Suppressor macrophage treated with lipopolysaccharide for 4 hours (primary cell): ENCODE measurements around the gene TMOD1.
A peak's percentile ranks its signal among the peaks of the same experiment; 100 is the strongest.

Experiments
- DNase-seq: peaks from one replicate; pipeline ENCODE4 v3.0.0-alpha.2; 2020

TMOD1 gene

DNA sequence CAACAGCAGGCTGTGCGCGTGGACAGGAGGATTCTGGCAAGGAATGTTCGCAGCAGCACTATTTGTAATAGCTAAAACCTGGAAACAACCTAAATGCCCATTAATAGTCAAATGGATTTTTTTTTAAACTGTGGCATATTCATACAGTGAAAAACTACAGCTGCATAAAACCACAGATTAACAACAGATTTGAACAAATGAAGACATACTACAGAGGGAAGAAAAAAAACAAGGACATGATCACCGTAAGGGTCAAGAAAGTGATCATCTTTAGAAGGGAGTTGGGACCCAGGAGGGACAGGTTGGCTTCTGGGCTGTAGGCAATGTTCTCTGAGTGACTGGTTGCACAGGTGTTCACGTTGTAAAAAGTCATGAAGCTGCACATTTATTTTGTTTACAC lies 1.2 kb upstream of the TMOD1 start:
- no peak for DNase-seq

- DNase-seq, result no peak
Observed at GRCh38 chr9:97500765-97501176, 695 bp upstream of the TMOD1 start.

DNA sequence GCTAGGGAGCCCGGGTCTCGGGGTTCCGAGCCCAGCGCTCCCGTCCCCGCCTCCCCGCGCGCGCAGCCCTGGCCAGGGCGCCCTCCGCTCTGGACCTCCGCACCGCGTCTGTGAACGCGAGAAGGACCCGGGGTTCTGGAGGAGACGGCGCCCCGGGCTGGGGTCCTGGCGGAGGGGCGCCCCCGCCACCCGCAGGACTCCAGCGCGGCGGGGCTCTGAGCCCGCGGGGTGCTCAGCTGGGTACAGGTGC lies 431 bp downstream of the TMOD1 start:
- no peak for DNase-seq

GRCh38 chr9:97502222-97502983 lies 937 bp downstream of the TMOD1 start:
- no peak for DNase-seq

DNA sequence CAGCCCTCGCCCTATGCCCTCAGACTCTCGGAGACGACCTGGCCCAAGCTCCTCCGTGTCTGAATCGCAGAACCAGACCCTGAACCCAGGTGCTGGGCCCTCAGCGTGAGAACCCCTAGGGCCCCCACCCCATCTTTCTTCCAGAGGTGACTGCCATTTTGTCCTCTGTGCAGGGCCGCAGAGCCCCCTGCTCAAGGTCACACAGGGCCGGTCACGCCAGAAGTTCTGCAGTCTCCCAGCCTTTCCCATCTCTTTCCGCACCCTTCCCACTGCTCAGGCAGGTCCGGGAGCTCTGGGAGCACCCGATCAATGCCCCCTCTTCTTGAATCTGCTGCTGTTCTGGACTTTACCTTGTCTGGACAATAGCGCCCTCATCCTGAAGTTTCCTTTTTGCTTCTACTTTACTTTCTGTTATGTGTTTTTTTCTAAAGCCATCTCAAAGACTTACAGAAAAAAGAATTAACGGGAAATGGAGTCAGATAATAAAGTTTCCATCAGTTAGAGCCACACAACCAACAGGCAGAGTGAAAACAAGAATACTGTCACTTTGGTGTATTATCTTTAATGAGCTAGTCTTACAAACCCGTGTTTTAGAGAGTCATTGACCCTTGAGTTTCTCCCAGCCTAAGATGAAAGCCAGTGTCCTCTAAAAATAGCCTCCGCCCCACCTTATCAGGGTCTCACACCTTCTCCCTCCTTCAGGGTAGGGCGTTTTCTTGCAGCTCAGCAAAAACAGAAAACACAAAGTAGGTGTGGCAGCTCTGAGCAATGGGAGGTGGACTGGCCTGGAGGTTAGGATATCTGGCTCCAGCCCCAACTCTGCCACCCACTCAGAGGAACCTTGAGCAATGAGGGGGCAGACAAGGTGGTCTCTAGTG lies 1.8 kb downstream of the TMOD1 start:
- DNase-seq, result no peak

DNA sequence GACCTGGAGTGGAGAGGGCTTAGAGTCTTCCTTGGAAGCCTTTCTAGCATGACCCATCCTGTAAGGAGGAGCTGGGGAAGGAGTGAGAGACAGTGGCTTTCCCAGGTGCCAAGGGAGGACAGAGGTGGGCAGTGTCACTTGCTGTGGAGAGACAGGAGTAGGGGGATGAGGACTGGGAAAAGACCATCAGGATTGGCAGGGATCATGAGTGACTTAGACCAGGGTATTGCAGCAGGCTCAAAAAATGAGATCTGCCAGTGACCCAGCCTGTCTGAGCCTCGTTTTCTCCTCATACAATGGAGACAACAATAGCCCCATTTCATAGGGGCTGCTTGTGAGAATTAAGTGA lies 2.4 kb downstream of the TMOD1 start:
- DNase-seq, result no peak

DNA sequence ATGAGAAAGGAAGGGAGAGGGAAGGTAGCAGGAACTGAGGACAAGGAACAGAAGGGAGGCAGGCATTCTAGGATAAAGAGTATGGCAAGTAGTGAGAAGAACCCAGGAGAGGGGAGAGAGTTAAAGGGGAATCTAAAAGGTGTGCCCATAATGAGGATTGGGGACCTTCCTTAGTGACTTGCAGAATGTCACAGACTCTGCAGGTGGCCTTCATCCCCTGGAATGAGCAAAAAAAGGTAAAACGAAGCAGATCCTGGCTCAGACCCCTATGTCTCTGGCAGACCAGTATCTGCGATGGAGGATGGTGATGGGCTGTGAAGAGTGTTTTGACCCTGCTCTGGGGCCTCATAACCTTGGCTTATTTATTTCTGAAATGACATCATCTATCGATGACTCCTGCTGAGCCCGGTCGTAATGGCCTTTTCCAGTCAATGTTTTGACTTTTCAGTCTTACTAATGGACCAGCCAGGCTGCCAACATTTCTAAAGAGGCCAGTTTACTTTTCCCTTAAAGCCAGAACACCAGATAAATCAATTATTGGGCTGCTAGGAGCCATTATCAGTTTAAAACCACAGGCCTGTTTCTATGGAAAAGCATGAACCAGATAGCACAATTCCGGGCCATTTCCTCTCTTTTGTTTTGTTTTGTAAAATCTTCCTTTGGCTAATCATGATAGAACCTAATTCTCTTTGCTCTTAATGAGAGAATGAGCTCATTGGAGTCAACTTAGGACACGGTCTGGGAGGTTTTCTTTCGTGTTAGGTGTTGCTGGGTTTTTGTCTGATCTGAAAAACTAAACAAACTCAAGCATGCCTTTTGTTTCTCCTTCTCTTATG lies 3.1 kb downstream of the TMOD1 start:
- DNase-seq, result no peak

- DNase-seq, result no peak
Observed at GRCh38 chr9:97505845-97506244, 4.4 kb downstream of the TMOD1 start.

- no peak for DNase-seq
Observed at GRCh38 chr9:97506306-97506705, 4.8 kb downstream of the TMOD1 start.

- no peak for DNase-seq
Observed at GRCh38 chr9:97506787-97507186, 5.3 kb downstream of the TMOD1 start.

DNA sequence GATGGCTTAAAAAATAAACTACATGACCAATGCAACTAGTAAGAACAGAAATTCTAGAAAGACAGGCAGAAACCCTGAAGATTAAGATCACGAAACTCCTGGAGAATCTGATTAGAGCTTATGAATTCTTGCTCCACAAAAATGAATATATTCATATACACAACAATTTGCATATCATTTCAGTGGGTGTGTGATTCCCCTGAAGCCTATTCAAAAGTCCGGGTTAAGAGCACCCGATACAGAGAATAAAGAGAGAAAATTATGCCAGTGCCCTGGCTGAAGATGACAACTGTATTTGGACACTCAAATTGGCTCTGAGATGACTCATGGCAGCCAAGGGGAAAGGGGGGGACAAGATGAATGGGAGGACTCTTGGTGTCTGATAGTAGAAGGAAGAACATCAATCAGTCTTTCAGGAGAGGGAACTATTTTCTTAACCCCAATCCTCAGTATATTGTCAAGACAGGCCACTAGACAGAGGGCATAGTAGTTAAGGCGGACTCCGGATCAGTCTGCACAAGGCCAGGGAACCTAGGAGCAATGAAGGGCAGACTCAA lies 6.0 kb downstream of the TMOD1 start:
- no peak for DNase-seq

DNA sequence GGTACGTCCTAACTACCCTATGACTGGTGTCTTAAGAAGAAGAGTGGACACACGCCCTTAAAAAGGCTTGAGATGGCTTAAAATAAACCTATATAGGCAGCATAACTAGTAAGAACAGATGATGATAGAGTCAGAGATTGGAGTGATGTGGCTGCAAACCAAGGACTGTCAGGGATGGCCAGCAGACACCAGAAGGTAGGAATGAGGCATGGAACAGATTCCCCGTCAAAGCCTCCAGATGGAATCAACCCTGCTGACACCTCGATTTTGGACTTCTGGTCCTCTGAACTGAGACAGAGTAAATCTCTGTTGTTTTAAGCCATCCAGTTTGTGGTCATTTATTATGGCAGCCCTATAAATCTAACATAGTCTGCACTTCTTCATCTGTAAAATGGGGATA lies 7.4 kb downstream of the TMOD1 start:
- no peak for DNase-seq

DNA sequence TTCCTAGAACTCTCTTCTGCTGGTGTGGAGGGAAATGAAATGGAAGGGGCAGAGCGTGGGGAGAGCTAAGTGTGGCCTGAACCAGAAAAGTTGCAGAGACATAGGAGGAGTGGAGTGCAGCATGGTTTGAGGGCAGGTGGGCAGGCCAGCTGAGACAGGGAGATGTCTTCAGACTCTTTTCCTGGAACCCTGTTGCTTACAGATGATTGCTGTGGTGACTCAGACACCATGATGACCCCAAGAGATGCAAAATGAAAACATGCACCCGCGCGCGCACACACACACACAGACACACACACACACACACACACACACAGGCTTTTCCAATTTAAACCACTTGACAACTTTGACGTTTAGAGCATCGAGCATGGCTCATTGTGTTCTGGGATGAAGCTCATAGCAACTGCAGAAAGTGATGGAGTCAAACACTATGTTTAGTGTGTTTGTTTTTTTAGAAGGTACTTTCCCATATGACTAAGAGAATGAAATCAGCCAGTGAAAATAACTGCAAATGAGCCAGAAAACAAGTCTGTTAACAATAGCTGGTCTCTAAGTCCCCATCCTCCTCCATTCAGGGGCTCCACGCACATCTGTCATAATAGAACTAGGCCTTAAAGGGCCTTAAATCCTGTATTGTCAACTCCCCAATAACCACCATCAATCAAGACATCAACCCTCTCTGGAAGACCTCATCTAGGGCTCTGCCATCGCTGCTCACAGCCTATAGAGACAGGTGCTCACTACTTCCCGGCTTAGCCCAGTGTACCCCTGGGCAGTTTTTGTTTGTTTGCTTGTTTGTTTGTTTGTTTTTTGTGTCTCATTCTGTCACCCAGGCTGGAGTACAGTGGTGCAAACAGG lies 9.6 kb downstream of the TMOD1 start:
- DNase-seq, result peak; percentile 37

GRCh38 chr9:97511655-97512427 lies 10.4 kb downstream of the TMOD1 start:
- DNase-seq, result peak; percentile 12

- DNase-seq, result no peak
Observed at GRCh38 chr9:97512966-97513560, 11.6 kb downstream of the TMOD1 start.

- no peak for DNase-seq
Observed at GRCh38 chr9:97514531-97514930, 13.1 kb downstream of the TMOD1 start.

DNA sequence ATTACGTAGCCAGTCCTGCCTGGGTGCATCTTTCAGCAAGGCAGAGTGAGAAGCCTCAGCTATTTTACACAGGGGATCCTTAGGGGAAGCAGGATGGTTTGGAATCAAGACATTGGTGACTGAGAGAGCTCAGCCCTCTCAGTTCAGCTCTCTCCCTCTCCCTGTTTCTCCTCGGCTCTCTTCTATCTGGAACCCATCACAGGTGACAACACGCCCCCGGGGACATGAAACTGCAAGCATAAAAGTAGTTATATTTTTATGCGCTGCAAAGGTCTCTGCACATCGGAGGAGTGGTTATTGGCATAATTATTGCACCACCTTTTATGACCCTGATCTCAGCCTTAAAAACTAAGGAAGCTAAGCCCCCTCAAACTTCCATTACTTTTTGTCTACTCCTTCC lies 14.2 kb downstream of the TMOD1 start:
- DNase-seq, result no peak

- DNase-seq, result no peak
Observed at GRCh38 chr9:97516111-97516510, 14.6 kb downstream of the TMOD1 start.

GRCh38 chr9:97517331-97518089 lies 16.0 kb downstream of the TMOD1 start:
- DNase-seq, result no peak

- DNase-seq, result no peak
Observed at GRCh38 chr9:97518166-97518908, 16.9 kb downstream of the TMOD1 start.
